Stimulated activated CD8-positive, alpha-beta memory T cell treated with anti-CD3 and anti-CD28 coated beads, Interleukin-7, amount 100 ng/mL, for 24 hours (primary cell): ENCODE results near the gene THEMIS.
"Not testable (repeated sequence)": the region's sequence is repeated elsewhere in the genome, so short reads cannot be mapped to it uniquely, and the experiment has no call there.

Experiments used
- DNase-seq: peaks from one replicate; pipeline ENCODE4 v3.0.0-alpha.2; 2020; ENCODE audit warnings: low read depth

THEMIS gene

DNA sequence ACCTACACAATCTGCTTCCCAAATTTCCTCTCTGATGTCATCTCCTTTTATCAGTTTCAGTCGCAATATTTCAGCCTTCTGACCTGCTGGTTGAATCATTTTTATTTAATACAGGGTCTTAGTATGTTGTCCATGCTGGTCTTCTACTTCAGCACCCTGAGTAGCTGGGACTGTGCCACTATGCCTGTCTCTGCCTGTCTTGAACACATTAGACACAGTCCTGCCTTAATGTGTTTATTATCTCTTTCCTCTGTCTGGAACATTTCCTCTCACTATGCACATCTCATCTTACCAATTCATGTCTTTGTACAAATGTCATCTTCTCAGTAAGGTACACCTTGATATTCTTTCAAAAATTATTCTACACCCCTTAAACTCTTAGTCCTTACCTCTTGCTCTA lies 106.5 kb downstream of the THEMIS start:
- no peak for DNase-seq

DNA sequence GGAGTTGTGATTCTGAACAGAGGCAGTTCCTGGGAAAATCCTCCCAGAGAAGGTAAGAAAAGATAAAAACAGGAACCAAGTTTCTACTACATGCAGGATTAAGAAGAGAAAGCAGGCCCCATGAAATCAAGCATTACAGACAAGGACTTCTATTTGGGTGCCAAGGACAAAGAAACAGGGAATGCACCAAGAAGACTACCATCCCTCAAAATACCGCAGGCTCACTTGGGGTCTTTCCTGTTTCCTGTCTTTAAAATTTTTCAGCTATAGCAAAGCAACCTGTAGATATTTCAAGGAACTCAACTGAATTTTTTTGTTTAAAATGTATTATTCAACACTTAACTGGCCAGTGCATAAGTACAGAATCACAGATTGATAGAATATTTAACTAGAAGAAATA lies 107.5 kb downstream of the THEMIS start:
- DNase-seq, result no peak

DNA sequence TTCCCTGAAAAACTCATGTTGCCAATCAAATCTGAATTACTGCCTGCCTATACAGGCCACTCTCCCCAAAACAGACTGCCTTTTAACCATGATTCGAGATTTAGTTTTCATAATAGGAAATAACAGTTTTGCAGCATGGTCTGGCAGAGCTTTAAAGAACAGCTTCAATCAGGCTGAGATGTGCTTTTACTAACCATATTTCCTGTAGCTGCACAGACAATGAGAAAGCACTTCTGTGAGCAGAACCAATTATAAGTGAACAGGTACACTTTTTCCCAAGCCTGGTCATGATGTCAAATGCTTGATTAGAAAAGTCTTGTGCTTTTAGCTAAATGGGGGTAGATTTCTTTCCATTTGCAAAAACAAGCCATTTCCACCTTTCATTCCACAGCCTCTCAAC lies 108.2 kb downstream of the THEMIS start:
- no peak for DNase-seq

DNA sequence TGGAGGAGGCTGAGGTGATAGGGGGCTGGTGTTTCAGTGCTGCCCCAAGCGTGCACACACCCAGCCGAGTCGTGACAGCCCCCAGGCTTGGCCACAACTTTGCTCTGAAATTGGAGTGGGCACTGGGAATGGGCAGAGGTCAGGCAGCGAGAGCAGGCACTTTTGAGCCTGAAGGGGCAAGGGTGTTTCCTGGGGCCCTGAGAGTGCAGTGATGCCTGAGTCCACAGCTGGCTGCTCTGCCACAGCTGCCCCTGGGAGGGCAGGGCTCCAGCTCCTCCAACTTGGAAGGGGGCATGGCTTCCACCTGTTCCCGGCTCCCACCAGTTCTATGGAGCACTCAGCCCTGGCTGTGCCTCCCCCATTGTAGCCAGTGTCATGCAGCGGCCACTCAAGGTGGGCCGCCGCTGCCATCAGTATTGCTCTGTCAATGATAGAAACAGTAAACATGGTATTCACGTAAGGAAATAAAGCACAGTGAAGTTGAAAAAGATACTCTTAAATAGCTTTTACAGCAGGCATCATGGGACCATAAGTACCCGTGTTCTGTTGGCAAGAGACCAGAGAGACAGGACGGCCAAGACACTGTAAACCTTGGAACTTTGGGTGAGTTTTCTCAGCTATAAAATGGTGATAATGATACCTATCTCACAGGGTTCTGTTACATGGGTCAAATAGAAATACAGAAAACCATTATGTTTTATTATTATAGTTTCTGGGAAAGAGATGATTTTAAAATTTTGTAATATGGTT lies 108.9 kb downstream of the THEMIS start:
- DNase-seq, result no peak

DNA sequence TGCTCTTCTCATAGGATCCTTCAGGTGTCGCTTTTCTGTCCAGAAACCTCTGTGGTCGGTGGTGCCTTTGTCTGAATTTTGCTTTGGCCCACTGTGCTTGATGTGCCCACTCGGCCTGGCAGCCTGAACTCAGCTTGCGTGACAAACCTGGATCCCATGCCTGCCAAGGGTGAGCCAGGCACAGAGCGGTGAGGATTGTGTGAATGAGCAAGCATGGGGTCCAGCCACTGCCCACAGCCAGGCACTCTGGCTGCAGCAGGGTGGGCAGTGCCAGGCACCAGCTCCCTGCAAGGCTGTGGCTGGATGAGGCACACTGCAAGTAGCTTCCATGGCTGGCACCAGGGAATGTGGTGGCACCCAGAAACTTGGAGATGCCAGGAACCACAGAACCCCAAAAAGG lies 110.3 kb downstream of the THEMIS start:
- no peak for DNase-seq

DNA sequence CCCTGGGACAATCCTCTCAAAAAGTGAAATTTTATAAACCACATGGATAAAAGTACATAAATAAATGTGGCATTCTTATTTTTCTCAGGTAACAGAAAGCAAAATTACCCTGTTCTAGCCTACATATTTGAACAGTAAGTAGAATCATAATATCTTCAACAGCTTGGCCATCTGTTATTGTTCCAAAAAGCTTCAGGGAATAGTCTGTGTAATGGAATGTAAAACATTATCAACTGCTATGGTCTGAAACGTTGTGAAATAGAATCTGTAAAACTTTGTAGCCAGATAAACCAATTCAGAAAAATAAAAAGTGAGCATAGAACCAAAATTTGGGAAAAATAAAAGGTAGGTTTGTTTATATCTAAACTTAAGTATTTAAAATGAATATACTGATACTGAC lies 114.7 kb downstream of the THEMIS start:
- DNase-seq, result no peak

DNA sequence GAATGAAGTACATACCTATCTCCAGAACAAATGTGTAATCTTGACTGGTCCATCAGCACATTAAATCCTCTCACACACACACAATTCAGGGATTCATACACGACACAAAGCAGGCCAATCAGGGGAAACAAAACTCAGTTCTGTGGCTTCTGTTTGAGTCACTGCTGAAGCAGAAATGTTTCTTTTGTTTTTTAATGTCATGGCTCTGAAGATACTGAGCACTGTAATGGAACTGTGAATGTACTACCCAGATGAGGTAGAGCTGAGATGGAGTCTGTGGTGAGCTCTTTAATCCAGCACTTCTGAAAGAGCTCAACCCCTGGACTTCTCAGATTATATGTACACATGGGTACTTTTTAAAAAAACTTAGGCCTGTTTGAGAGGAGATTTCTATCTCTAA lies 116.4 kb downstream of the THEMIS start:
- DNase-seq, result no peak

DNA sequence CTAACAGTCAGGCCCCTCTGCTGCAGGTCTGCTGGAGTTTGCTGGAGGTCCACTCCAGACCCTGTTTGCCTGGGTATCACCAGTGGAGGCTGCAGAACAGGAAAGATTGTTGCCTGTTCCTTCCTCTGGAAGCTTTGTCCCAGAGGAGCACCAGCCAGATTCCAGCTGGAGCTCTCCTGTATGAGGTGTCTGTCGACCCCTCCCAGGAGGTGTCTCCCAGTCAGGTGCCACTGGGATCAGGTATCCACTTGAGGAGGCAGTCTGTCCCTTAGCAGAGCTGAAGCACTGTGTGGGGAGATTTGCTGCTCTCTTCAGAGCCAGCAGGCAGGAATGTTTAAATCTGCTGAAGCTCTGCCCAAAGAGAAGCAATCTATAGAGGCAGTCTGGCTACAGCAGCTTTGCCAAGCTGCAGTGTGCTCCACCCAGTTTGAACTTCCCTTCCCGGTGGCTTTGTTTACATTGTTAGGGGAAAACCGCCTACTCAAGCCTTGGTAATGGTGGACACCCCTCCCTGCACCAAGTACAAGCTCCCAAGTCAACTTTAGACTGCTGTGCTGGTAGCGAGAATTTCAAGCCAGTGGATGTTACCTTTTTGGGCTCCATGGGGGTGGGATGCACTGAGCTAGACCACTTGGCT lies 119.1 kb downstream of the THEMIS start:
- not testable (repeated sequence) for DNase-seq

DNA sequence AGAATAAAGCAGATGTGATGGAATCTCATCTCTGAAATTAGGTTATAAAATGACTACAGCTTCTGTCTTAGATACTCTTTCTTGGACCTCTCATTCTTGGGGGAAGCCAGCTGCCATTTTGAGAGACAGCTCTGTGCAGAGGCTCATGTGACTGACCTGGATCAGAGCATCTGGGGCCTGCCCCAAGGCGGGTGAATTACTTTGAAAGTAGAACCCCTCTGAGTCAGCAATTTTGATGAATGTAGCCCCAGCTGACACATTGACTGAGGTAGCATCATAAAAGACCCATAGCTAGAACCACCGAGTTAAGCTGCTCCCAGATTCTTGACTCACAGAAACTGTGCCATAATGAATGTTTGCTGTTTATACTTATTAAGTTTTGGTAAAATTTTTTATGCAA lies 124.5 kb downstream of the THEMIS start:
- no peak for DNase-seq

DNA sequence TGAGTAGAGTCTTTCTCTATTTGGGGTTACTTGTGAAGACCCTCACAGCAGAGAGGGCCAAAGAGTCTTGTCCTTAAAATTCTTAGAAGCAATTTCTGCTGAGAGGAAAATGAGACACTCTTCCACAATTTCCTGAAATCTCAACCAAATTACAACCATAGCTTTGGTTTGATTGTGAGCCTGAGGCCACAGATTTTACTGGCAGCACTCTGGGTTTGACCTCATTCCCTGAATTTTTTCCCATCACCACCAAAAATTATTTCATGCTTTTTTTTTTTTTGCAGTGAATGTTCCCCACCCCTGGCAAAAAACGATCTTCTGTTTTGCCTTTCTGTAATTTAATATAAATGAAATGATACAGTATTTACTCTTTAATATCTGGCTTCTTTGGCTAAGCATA lies 125.5 kb downstream of the THEMIS start:
- no peak for DNase-seq

DNA sequence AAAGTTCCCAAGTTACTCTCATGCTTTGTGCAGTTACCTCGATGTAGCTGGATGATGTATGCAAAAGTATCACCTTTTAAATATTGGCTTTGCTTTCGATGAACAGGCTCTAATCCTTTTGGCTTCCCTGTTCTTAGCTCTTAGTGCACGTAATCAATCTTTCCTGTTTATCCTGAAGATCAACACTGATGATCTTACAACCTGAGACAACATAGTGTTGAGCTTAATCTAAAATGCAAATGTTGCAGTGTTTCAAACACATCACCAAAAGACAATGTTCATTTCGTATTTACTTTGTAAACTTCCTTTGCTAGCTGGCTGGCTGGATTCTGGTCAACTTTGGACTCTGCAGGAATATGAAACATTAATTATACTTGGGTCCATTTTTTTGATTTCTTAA lies 132.1 kb downstream of the THEMIS start:
- DNase-seq, result no peak

DNA sequence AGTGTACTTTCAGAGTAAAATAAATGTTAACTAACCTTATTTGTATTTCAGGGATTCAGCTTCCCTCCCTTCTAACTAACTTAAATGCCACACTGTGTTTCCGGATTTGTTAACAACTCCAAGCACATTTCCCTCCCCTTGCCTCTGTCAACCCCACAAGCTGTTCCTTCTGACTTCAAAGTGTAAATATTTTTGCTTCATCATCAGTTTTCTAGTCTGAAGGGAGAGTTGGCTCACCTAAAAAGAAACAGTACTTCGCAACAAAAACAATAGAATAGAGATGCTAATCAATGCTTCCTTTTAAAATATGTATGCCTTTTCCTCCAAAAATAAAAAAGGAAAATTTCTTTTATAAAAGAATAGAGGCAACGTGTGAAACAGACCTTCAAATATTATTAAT lies 132.6 kb downstream of the THEMIS start:
- no peak for DNase-seq

DNA sequence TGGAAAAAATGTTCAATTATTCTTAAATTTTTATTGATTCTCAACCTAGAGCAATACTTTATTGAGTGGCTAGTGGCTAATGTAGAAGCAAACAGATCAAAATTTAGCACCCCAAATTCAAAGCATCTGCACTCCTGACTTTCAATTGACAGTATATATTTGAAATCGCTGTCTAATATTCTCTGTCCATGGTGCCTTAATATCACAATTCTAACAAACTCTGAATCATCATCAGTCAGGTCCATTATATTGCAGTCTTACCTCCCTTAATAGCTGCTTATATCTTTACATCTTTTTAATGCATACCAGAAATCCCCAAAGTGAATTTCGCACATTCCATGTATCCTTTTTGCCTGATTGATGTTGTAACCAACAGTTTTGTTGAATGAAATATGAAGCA lies 134.9 kb downstream of the THEMIS start:
- DNase-seq, result no peak

DNA sequence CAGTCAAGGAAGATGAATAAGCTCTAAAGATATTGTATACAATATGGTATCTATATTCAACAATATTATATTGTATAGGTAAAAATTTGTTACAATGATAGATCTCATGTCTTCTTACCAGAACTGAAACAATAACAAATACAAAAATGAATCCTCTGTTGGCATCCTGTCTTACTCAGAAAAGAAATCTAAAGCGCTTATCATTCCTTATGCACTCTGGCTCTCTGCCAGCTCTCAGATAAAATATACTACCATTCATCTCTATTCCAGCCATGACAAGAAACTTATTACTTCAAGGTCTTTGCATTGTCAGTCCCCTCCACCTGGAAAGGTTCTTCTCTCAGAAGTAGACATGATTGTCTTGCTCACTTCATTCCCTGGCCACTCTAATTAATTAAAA lies 138.6 kb downstream of the THEMIS start:
- DNase-seq, result no peak

DNA sequence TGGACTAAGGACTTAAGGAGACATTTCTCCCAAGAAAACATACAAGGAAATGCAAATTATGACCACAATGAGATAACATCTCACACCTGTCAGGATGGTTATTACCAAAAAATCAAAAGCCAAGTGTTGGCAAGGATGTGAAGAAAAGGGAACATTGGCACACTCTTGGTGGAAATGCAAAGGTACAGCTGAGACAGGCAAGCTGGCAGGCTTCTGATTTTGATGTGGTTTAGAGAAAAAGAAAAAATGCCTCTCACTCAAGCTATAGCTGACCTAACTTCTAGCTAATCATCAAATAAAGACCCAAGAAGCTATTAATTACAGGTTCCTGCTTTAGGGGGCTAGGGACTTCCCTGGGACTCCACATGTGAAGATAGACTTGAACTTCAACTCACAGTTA lies 139.8 kb downstream of the THEMIS start:
- DNase-seq, result no peak

DNA sequence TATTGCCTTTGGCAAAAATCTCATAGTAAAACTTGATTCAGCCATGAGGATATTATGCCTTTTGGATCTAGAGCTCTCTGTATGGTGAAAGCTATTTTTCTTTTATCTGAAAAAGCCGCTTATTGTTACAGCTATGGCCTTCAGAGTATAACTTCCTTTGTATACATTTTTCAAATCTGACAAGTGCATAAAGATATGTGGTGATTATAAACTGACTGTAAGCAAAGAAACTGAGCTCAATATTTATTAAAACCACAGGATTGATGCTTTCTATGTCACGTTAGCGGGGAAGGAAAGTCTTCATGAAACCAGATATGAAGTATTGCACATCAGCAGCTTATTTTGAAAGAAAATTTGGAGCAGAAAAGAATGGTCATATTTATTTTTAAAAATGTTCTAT lies 151.8 kb downstream of the THEMIS start:
- no peak for DNase-seq

DNA sequence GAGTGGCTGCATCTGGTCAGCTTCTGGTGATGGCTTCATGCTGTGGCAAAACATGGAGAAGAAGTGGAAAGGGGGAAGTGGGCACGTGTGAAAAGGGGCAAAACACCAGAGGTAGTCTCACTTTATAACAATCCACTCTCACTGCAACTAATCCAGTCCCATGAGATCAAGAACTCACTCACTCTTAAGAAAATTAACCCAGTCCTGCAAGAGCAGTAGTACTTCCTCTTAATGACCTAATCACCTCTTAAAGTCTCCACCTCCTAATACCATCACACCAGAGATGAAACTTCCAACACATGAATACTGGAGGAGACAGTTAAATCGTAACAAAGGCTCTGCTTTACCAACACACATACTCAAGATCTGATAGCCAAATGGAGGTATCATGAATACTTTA lies 152.6 kb downstream of the THEMIS start:
- DNase-seq, result no peak

DNA sequence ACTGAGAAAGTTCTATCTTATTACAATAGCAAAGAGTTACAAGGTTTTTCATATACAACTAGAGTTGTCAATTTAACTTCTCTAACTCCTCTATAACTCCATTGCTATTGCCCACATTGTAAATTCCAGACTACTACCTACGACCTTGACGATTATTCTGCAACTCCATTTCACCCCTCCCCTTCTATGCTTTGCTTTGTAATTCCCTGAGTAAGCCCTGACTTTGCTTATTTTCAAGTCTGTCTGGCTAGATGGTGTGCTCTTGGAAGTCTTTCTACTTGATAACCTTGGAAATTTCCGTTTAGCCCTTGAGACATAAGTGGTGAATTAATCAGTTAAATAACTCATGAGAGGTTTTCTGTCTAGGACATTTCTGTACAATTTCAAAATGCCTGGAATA lies 162.4 kb downstream of the THEMIS start:
- DNase-seq, result no peak

DNA sequence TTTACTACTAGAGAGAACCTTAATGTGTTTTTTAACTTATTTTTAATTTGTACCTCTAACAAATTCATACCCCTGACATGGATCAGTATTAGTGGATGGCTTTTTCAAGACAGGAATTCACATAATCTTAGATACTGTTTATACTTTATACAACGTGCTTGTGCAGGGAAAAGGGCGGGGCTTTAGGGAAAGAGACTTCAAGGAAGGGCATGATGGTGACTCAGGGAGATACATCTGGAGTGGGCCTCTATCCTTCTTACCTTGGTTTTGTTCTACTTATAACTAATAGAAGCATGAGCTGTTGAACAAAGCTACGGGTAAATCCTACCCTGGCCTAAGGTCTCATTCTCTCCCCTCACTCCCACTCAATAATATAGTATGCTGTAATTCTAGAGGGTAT lies 163.1 kb downstream of the THEMIS start:
- DNase-seq, result no peak

DNA sequence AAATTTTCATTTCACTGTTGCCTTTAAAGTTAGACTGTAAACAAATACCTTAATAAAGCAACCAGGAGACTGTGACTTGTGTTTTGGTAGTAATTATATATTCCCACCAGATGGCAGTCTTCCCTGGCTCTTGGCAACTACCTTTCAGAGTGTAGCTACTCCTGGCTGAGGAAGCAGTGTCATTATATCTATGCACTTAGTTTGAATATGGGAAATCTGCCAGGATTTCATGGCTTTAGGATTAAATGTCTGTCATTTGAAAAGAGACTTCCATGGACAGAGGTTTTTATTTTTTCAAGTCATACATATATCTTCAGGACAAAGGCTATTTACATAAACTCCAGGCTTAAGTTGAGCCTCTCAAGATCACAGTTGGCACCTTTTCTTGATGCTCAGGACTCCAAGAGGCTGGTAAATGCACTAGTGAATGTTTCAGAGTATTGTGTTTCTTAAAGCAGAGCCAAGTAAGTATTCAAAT lies 163.8 kb downstream of the THEMIS start:
- DNase-seq, result no peak

DNA sequence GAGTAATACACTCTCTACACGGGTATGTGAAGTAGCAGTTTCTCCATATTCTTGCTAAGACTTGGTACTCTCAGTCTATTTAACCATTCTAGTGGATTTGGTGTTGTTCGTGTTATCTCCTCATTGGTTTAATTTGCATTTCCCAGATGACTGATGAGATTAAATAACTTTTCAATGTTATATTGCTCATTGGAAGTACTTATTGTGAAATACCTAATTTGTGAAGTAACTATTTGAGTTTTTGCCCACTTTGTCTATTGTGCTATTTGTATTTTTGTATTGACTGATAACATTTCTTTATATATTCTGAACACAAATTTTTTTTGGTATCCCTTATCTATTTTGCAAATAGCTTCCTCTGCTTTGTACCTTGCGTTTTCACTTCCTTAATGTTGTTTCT lies 167.9 kb downstream of the THEMIS start:
- DNase-seq, result no peak

DNA sequence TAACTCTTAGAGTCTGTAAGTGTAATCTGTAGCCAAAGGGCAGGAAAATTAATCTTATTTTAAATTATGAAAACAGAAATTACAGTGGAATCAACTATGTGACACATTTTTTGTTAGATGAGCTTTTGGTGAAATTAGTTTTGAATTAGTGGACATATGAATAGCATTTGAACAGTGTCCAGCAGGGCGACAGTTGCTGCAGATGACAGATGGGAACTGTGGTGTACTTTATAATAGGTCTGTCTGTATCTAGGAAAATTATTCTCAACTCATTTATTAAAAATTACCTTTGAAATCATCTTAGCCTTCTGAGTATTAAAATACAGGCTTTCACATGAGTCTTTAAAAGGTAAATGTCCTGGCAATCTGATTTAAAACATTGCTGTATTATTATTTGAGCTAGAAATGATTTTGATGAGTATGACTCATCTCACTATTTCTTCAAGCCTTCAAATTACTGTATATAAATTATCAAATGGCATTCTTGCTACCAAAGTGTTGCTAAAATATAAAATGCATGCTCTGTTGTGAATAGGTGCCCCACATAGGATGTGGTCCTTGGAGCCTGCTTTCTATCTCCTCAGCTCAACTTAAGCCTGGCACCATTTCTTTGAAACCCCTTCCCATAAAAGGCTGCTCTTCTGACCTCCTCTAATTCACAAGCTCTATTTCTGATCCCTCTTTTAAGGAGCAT lies 173.5 kb downstream of the THEMIS start:
- DNase-seq, result no peak

DNA sequence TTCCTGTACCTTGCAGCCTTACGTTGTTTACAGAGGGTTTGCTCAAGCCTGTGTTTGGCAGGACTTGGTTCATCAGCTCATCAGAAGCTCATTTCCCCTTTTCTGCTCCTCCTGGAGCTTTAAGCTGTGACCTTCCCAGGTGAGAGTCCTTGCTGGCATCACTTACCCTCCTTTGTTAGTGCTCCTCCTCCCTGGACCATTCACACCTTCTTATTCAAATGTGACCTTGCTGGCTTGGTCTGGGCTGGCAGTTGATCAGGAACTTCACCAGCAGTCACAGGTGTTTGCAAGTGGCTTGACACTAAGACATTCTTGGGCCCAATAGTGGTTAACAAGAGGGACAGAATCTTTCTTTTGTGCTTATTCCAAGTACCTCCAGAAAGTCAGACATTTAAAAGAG lies 175.0 kb downstream of the THEMIS start:
- no peak for DNase-seq
